HepG2 (cell line): Measurements from ENCODE around the gene GPR37L1. TPM values are rescaled to one million over a fixed set of nuclear protein-coding genes. Genes with fewer than 3 reads are reported as not detected.

Experiments used
- ELF1 ChIP-seq: sonication (generic); formaldehyde crosslinking; IDR thresholded peaks from 2 replicates; pipeline ENCODE4 v1.4.0; 2020; ENCODE audit warnings: missing genetic modification reagents
- GPN1 ChIP-seq: sonication (generic); formaldehyde crosslinking; IDR thresholded peaks from 2 replicates; pipeline ENCODE4 v1.5.1; 2020; ENCODE audit warnings: missing genetic modification reagents, borderline replicate concordance
- GTF3A ChIP-seq: sonication (generic); formaldehyde crosslinking; conservative IDR thresholded peaks from 2 replicates; pipeline ENCODE4 v1.4.0; 2020; ENCODE audit warnings: mild to moderate bottlenecking, missing genetic modification reagents
- IRF1 ChIP-seq: sonication (generic); formaldehyde crosslinking; IDR thresholded peaks from 2 replicates; pipeline ENCODE4 v1.4.0; 2020; ENCODE audit warnings: low read depth, mild to moderate bottlenecking, missing genetic modification reagents
- KDM2A ChIP-seq: sonication (generic); formaldehyde crosslinking; IDR thresholded peaks from 2 replicates; pipeline ENCODE4 v1.4.0; 2020; ENCODE audit warnings: low read depth, missing genetic modification reagents, borderline replicate concordance
- LCORL ChIP-seq, 2 experiments: fragments of 450-650 bp in 1 of 2; sonication (generic) in 1 of 2; formaldehyde crosslinking in 1 of 2; IDR thresholded peaks; 2 replicates each; pipeline versions ENCODE4 v1.5.0 to v1.6.1; 2017 to 2020; ENCODE audit warnings: antibody characterized with exemption in 1 of 2, missing genetic modification reagents in 1 of 2
- MTA1 ChIP-seq: sonication (generic); formaldehyde crosslinking; IDR thresholded peaks from 2 replicates; pipeline ENCODE4 v1.4.0; 2020; ENCODE audit warnings: missing genetic modification reagents, mild to moderate bottlenecking, borderline replicate concordance
- MTERF4 ChIP-seq: sonication (generic); formaldehyde crosslinking; IDR thresholded peaks from 2 replicates; pipeline ENCODE4 v1.8.0; 2023; ENCODE audit warnings: mild to moderate bottlenecking, missing genetic modification reagents
- MYC ChIP-seq: sonication (generic); formaldehyde crosslinking; IDR thresholded peaks from 2 replicates; pipeline ENCODE4 v1.9.0; 2021; ENCODE audit warnings: missing genetic modification reagents, borderline replicate concordance
- NONO ChIP-seq, 2 experiments: fragments of 450-650 bp in 1 of 2; sonication (generic) in 1 of 2; formaldehyde crosslinking in 1 of 2; IDR thresholded peaks in 1 of 2; conservative IDR thresholded peaks in 1 of 2; 2 replicates each; pipeline versions ENCODE4 v1.6.1 to v1.8.0; 2017 to 2022; ENCODE audit warnings: mild to moderate bottlenecking in 1 of 2, missing genetic modification reagents in 1 of 2, moderate library complexity in 1 of 2
- SOX5 ChIP-seq: IDR thresholded peaks from 2 replicates; pipeline ENCODE4 v1.6.1; 2016; ENCODE audit warnings: borderline replicate concordance
- SRSF4 ChIP-seq: fragments of 200-400 bp; formaldehyde crosslinking; IDR thresholded peaks from one replicate; pipeline ENCODE4 v1.6.1; 2018; ENCODE audit warnings: mild to moderate bottlenecking, low read depth, low read length, moderate library complexity; ENCODE audit not compliant: poor library complexity, severe bottlenecking
- UBTF ChIP-seq: sonication (generic); formaldehyde crosslinking; IDR thresholded peaks from 2 replicates; pipeline ENCODE4 v1.4.0; 2020; ENCODE audit warnings: mild to moderate bottlenecking, missing genetic modification reagents
- ZBTB20 ChIP-seq: sonication (generic); formaldehyde crosslinking; IDR thresholded peaks from 2 replicates; pipeline ENCODE4 v1.8.1; 2023; ENCODE audit warnings: missing genetic modification reagents, low read depth, mild to moderate bottlenecking, borderline replicate concordance
- ZBTB26 ChIP-seq: IDR thresholded peaks from 2 replicates; pipeline ENCODE4 v1.6.1; 2016; ENCODE audit warnings: missing compliant biosample characterization, missing genetic modification reagents, borderline replicate concordance
- ZBTB37 ChIP-seq: sonication (generic); formaldehyde crosslinking; IDR thresholded peaks from 2 replicates; pipeline ENCODE4 v1.4.0; 2020; ENCODE audit warnings: mild to moderate bottlenecking, missing genetic modification reagents
- ZFYVE20 ChIP-seq: sonication (generic); formaldehyde crosslinking; IDR thresholded peaks from 2 replicates; pipeline ENCODE4 v1.8.0; 2023; ENCODE audit warnings: low read depth, mild to moderate bottlenecking, moderate library complexity, missing genetic modification reagents, borderline replicate concordance
- ZNF282 ChIP-seq: fragments of 450-650 bp; IDR thresholded peaks from 2 replicates; pipeline ENCODE4 v1.6.1; 2018; ENCODE audit not compliant: partially characterized antibody
- ZNF362 ChIP-seq: sonication (generic); formaldehyde crosslinking; IDR thresholded peaks from 2 replicates; pipeline ENCODE4 v1.4.0; 2020; ENCODE audit warnings: missing genetic modification reagents, mild to moderate bottlenecking, borderline replicate concordance
- polyA plus RNA-seq, 8 experiments: library from polyadenylated mRNA; depleted of rRNA in 3 of 8; stranded (reverse) in 7 of 8; unstranded in 1 of 8; fragments of >200 nt; fragmentation: Illumina TruSeq in 4 of 8; extraction: Trizol in 4 of 8; gene quantifications; 2 replicates each; pipeline versions ENCODE4 v1.2.1 to v1.2.3, GENCODE V29; 2011 to 2016; ENCODE audit warnings: low read depth in 4 of 8, missing spikeins in 1 of 8, mixed read lengths in 1 of 8; ENCODE audit not compliant: insufficient read depth in 1 of 8
- total RNA-seq, 5 experiments: library from RNA; depleted of rRNA; stranded (reverse); fragments of >200 nt; fragmentation: Illumina TruSeq; extraction: Trizol; gene quantifications; 2 replicates each; pipeline ENCODE4 v1.2.3, GENCODE V29; 2016; ENCODE audit warnings: low read depth in 1 of 5

The GPR37L1 gene
- total and polyA plus RNA-seq, 2 of the 13 experiments (the other 11 are each of a cell fraction or from before 2014, with no cell fraction given), result 0.13 TPM; not detected in 1

- TF ChIP-seq NONO (IDR thresholded peaks at IDR 0.05) (no peak), NONO (CRISPR knock-in tag; conservative IDR thresholded peaks at IDR 0.05) (no peak), ELF1 (CRISPR knock-in tag) (no peak), ZNF362 (CRISPR knock-in tag) (0 out of 2 replicates have a peak, but pooled peaks have one; percentile 32), ZBTB37 (CRISPR knock-in tag) (no peak), ZFYVE20 (no peak), MTA1 (no peak; the same call in 1 of the 2 replicates), IRF1 (CRISPR knock-in tag) (no peak), ZBTB26 (CRISPR knock-in tag) (no peak), GTF3A (peak; percentile 88; the same call in 1 of the 2 replicates), LCORL (IDR thresholded peaks at IDR 0.05) (no peak), LCORL (CRISPR knock-in tag; IDR thresholded peaks at IDR 0.05) (no peak), MTERF4 (CRISPR knock-in tag) (no peak), MYC (no peak; the same call in 1 of the 2 replicates), ZNF282 (no peak), KDM2A (CRISPR knock-in tag) (0 out of 2 replicates have a peak, but pooled peaks have one; percentile 11), ZBTB20 (CRISPR knock-in tag) (no peak), SRSF4 (no peak), SOX5 (CRISPR knock-in tag) (no peak), UBTF (CRISPR knock-in tag) (0 out of 2 replicates have a peak, but pooled peaks have one; percentile 4), GPN1 (CRISPR knock-in tag) (no peak)
Measured at GRCh38 chr1:202075389-202075788, 47.3 kb upstream of the GPR37L1 start (continued).
